Kidney tubule cell (primary cell): ENCODE measurements around the gene ATOSB.
A peak's percentile ranks its signal among the peaks of the same experiment; 100 is the strongest.
"Not testable (repeated sequence)": the region's sequence is repeated elsewhere in the genome, so short reads cannot be mapped to it uniquely, and the experiment has no call there.

Experiments
- DNase-seq: peaks from one replicate; pipeline ENCODE4 v3.0.0-alpha.2; 2018; ENCODE audit warnings: low spot score

Gene ATOSB, protein sequence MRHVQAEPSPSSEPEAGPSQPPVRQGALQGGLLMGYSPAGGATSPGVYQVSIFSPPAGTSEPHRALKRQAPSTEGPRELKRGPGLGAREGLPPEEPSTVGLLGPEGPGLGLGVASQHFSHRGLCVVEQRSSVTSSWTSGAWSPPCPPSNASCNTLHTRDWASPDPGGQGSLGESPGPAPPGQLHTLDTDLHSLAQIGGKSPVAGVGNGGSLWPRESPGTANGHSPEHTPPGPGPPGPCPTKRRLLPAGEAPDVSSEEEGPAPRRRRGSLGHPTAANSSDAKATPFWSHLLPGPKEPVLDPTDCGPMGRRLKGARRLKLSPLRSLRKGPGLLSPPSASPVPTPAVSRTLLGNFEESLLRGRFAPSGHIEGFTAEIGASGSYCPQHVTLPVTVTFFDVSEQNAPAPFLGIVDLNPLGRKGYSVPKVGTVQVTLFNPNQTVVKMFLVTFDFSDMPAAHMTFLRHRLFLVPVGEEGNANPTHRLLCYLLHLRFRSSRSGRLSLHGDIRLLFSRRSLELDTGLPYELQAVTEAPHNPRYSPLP

GRCh38 chr9:35115680-35116538 lies at the start of gene ATOSB:
Gene ATOSB (minus strand): TSS chr9:35115862. CDS start chr9:35108274, 7,588 bp downstream.
- DNase-seq: peak; percentile 98

- DNase-seq: peak; percentile 73
Measured at GRCh38 chr9:35164711-35165110, 49.0 kb upstream of the ATOSB start.

- DNase-seq: no peak
Measured at GRCh38 chr9:35163413-35163812, 47.8 kb upstream of the ATOSB start.

GRCh38 chr9:35162605-35163315 lies 47.1 kb upstream of the ATOSB start:
- peak; percentile 11 for DNase-seq

DNA sequence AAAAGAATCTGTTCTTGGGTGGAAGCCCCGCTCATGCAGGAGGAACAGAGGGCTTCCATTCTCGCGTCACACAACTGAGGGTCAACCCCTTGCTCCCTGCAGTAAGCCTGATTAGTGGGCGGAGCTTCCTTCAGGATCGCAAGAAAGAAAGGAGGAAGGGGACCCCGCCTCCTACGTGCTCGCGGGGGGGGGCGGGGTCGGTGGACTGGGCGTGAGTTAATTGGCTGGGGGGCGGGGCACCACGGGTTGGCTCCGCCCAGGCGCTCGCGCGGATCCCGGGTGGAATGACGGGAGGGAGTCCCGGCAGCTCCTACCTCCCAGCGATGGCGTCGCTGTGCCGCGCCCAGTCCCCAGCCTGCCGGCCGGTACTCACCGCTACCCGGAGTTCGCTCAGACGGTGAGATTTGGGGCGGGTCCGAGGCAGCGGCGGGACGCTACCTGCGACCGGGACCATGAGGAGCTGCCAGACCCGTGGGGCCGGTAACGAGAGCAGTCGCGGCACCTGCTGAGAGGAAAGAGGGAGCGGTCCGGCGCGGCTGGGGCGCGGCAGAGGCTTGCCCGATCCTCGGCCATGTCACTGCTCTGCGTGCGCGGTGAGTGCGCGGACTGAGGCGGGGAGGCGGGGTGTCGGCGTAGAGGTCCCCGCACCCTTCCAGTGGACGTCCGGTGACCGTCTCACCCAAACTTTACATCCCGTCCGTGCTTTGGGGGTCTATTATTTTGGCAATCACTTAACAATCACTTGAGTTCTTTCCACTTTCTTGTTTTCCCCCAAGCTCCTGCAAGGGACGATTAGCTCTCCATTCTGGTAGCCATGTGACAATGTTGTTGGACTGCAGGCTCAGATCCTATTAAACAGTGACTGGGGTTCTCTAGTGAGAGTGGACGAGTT lies 46.3 kb upstream of the ATOSB start, which contains the start of gene UNC13B:
UNC13B (plus strand) TSS at position 297 of the 892 bp plus-strand sequence; CDS start at position 572, 275 bp downstream.
- peak; percentile 95 for DNase-seq

GRCh38 chr9:35158501-35159280 lies 43.0 kb upstream of the ATOSB start:
- no peak for DNase-seq

- not testable (repeated sequence) for DNase-seq
Measured at GRCh38 chr9:35157836-35158235, 42.2 kb upstream of the ATOSB start.

GRCh38 chr9:35156781-35157180 lies 41.1 kb upstream of the ATOSB start:
- no peak for DNase-seq

DNA sequence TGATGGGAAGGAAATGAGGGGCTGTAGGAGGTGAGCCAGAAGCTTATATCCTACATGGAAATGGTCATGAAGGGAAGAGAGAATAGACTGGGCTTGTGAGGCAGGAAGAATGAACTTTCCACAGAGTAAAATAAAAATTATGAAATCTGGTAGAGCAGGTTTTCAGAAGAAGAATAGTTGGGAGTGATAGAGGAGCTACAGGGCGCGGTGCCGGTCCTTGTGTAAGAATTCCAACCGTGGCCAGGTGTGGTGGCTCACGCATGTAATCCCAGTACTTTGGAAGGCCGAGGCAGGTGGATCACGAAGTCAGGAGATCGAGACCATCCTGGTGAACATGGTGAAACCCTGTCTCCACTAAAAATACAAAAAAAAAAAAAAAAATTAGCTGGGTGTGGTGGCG lies 37.3 kb upstream of the ATOSB start:
- no peak for DNase-seq

DNA sequence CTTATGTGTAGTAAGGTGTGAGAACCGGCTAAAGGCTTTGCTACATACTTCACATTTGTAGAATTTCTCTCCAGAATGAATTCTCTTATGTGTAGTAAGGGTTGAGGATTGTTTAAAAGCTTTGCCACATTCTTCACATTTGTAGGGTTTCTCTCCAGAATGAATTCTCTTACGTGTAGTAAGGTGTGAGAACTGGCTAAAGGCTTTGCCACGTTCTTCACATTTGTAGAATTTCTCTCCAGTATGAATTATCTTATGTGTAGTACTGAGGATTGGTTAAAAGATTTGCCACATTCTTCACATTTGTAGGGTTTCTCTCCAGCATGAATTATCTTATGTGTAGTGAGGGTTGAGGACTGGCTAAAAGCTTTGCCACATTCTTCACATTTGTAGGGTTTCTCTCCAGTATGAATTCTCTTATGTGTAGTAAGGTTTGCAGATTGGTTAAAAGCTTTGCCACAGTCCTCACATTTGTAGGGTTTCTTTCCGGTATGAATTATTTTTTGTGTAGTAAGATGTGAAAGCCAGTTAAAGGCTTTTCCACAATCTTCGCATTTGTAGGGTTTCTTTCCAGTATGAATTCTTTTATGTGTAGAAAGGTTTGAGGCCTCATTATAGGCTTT lies 32.4 kb upstream of the ATOSB start:
- DNase-seq: not testable (repeated sequence)

DNA sequence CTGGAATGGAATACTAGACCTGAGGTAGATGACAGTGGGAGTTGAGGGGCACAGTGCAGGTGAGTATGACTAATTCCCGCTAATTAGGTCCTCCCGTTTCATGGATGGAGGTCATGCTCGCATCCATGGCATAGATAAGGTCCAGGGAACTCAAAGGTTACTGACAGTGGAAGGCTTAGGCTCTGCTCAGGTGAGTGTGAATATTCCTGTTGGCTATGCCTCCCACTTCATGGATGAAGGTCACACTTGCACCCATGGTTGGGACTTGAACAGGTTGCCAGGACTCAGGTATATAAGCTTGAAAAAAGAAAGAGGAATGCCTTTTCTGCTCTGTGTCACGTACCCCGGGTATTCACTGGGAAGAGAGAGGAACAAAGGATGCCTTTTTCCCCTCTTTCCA lies 26.4 kb upstream of the ATOSB start:
- no peak for DNase-seq

GRCh38 chr9:35140093-35140492 lies 24.4 kb upstream of the ATOSB start:
- no peak for DNase-seq

- no peak for DNase-seq
Measured at GRCh38 chr9:35136866-35137265, 21.2 kb upstream of the ATOSB start.

- no peak for DNase-seq
Measured at GRCh38 chr9:35135988-35136387, 20.3 kb upstream of the ATOSB start.

DNA sequence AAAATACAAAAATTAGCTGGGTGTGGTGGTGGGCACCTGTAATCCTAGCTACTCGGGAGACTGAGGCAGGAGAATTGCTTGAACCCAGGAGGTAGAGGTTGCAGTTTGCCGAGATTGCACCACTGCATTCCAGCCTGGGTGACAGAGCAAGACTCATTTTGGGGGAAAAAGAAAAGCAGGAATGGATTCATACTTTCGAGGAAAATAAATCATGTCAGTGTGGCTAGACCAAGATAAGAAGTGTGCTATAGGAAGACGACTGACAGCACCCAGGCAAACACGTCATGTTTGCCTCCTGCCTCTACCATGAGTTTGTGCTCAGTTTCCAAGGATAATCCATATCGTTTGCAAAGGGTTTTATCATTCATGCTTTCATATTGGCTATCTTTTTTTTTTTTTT lies 19.3 kb upstream of the ATOSB start:
- DNase-seq: no peak

GRCh38 chr9:35116898-35117551 lies 1.4 kb upstream of the ATOSB start:
- DNase-seq: peak; percentile 91

- no peak for DNase-seq
Measured at GRCh38 chr9:35116539-35116897, 856 bp upstream of the ATOSB start.

DNA sequence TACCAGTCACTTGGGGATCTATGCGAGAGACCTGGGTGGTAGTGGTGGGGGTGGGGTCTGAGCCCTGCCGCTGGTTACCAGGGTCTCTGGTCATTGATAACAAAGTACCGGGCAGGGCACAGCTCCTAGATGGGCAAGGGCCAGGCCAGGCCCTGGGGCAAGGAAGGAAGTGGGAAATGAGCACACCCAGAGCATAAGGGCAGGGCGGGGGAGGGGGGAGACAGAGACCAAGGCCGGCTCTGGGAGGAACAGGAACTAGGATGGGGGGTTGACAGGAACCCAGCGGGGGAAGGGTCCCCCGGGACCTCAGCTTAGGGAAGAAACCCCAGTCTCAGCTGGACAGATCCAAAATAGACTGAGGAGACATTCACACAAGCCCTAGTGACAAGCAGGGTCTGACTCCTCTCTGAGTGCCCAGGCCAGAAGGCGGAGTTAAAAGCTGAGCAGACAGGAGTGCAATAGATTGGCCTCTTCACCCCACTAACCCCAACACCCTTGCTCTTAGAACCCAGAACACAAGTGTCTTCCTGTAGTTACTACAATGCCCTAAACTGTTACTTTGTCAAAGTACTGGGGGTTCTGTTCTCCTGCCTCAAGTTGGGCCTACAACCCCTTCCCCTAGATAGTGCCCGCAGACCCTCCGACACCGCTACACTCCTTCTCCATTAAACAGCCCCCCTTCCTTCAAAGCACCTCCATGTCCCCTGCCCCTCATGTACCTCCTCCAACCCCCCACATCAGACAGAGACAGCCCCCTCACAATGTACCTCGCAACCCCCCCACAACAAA lies 628 bp downstream of the ATOSB start:
- DNase-seq: peak; percentile 67
